MCF 10A (cell line): ENCODE results near the gene NME9. TPM values are rescaled to one million over a fixed set of nuclear protein-coding genes. Genes with fewer than 3 reads are reported as not detected.

ENCODE experiments used
- BruUV-seq: library from RNA; stranded (reverse); fragments of 400-500 nt; replicated peaks from 2 replicates; lab custom pipeline; 2021; lab: Mats Ljungman, UMichigan
- CTCF ChIA-PET: fragments of 300-600 bp; sonication (Branson Sonifier 250); formaldehyde crosslinking; extraction: SDS; loops from one replicate; lab custom pipeline; 2021; ENCODE audit warnings: antibody characterized with exemption, inconsistent platforms; lab: Yijun Ruan, JAX
- POLR2A ChIA-PET: fragments of 300-600, 350-650 bp; sonication (Branson Sonifier 250); formaldehyde crosslinking; extraction: SDS; loops from one replicate; lab custom pipeline; 2020; ENCODE audit warnings: antibody characterized with exemption, inconsistent platforms; lab: Yijun Ruan, JAX
- DNase-seq: peaks from one replicate; pipeline ENCODE4 v3.0.0-alpha.2; 2018; ENCODE audit not compliant: unreplicated experiment
- H3K27ac Mint-ChIP-seq: one replicate; pipeline ENCODE4 v1.8.0; 2022; ENCODE audit warnings: mild to moderate bottlenecking, low read depth, mixed read lengths; ENCODE audit not compliant: unreplicated experiment
- H3K27me3 Mint-ChIP-seq: one replicate; pipeline ENCODE4 v1.8.0; 2022; ENCODE audit warnings: mixed read lengths; ENCODE audit not compliant: insufficient read depth, unreplicated experiment
- H3K36me3 Mint-ChIP-seq: one replicate; pipeline ENCODE4 v1.8.0; 2022; ENCODE audit warnings: mild to moderate bottlenecking, moderate library complexity, mixed read lengths; ENCODE audit not compliant: insufficient read depth, unreplicated experiment
- H3K4me1 Mint-ChIP-seq: one replicate; pipeline ENCODE4 v1.8.0; 2022; ENCODE audit warnings: mixed read lengths; ENCODE audit not compliant: insufficient read depth, unreplicated experiment
- H3K4me3 Mint-ChIP-seq: one replicate; pipeline ENCODE4 v1.8.0; 2022; ENCODE audit warnings: mild to moderate bottlenecking, moderate library complexity, mixed read lengths; ENCODE audit not compliant: unreplicated experiment
- H3K9me3 Mint-ChIP-seq: one replicate; pipeline ENCODE4 v1.8.0; 2022; ENCODE audit warnings: mixed read lengths; ENCODE audit not compliant: unreplicated experiment
- CTCF ChIP-seq: fragments of 200-600 bp; IDR thresholded peaks from one replicate; pipeline ENCODE4 v1.8.0; 2022; ENCODE audit warnings: antibody characterized with exemption, mild to moderate bottlenecking; ENCODE audit not compliant: unreplicated experiment
- intact Hi-C: fragments of 100-400 bp; cut with micrococcal nuclease; formaldehyde crosslinking; loops from 2 replicates; pipeline ENCODE4 v1.14.1; 2022
- total RNA-seq: library from RNA; stranded (reverse); gene quantifications from 2 replicates; pipeline ENCODE4 v1.2.3, GENCODE V29; 2022

Gene NME9
- total RNA-seq, 1 experiment from 2014 or later = not detected

- no peak for TF ChIP-seq CTCF
- CTCF ChIA-PET = interaction anchor here (1.2 kb wide), 1 partner anchor 22 kb away, joined by 4 read pairs; no protein-coding TSS in a partner anchor
- peaks cover 37% of the 10 kb centered on the region for H3K36me3 Mint-ChIP-seq
- H3K4me1 Mint-ChIP-seq = peaks cover 5% of the 10 kb centered on the region
- H3K9me3 Mint-ChIP-seq = no peaks in the 10 kb centered on the region
- no peak overlapping the region for H3K4me3 Mint-ChIP-seq
- intact Hi-C loops = no loop called here
- no peak overlapping the region for H3K27ac Mint-ChIP-seq
- no TSS peak for BruUV-seq
- DNase-seq = no peak
- H3K27me3 Mint-ChIP-seq = no peaks in the 10 kb centered on the region
- POLR2A ChIA-PET = interaction anchor here (0.6 to 1.0 kb wide), 2 partner anchors 11 to 16 kb away, joined by 3 to 4 read pairs; no protein-coding TSS in a partner anchor
These were observed 46.8 kb downstream of the NME9 start for GRCh38 chr3:138282836-138283235.

- no peak overlapping the region for H3K4me3 Mint-ChIP-seq
- no TSS peak for BruUV-seq
- CTCF ChIA-PET = interaction anchor here (0.7 to 0.9 kb wide), 3 partner anchors 11 to 100 kb away, joined by 3 to 5 read pairs (median 3); no protein-coding TSS in a partner anchor
- intact Hi-C loops = no loop called here
- TF ChIP-seq CTCF = no peak
- H3K4me1 Mint-ChIP-seq = peaks cover 5% of the 10 kb centered on the region
- POLR2A ChIA-PET = interaction anchor here (0.8 to 1.2 kb wide), 2 partner anchors 13 to 19 kb away, joined by 3 read pairs; no protein-coding TSS in a partner anchor
- no peaks in the 10 kb centered on the region for H3K9me3 Mint-ChIP-seq
- no peak overlapping the region for H3K27ac Mint-ChIP-seq
- H3K27me3 Mint-ChIP-seq = no peaks in the 10 kb centered on the region
- H3K36me3 Mint-ChIP-seq = peaks cover 49% of the 10 kb centered on the region
- DNase-seq = no peak
These were observed 48.1 kb downstream of the NME9 start for GRCh38 chr3:138281561-138281960.

DNA sequence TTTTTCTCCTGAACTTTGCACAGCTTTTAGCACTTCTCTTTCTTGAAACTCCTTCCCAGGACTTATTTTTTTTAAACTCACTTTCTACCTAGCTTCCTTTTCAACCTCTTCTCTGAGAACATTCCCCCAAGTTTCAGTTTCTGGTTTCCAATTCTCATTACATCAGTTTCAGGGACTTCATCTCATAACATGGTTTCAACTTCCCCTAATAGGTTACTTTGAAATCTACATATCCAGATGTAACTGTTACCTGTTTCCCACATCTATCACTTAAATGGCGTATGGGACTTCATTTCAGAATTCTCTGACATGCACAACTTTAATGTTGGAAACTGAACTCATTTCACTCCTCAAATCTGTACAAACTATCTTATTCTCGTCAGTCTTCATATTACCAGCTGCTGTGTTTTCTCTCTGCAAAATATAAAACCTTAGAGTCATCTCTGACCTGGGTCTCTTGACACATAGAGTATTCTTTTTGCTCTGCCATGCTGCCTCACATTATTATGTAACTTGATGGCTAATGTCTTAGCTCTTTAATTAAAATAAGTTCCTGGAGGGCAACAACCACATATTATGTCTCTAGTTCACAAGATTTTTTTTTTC, 58.4 kb downstream of the NME9 start:
- no peaks in the 10 kb centered on the region for H3K9me3 Mint-ChIP-seq

More for the DNA sequence above, 58.4 kb downstream of the NME9 start:
- H3K27ac Mint-ChIP-seq = peak overlapping the region; percentile 37
- H3K36me3 Mint-ChIP-seq = peaks cover 81% of the 10 kb centered on the region
- POLR2A ChIA-PET = no interaction called here
- CTCF ChIA-PET = interaction anchor here (0.7 to 1.2 kb wide), 3 partner anchors 68 to 91 kb away, joined by 3 to 5 read pairs (median 4); no protein-coding TSS in a partner anchor
- no peak for TF ChIP-seq CTCF
- no peak for DNase-seq
- BruUV-seq = no TSS peak
- H3K27me3 Mint-ChIP-seq = no peaks in the 10 kb centered on the region
- intact Hi-C loops = loop anchor here (2.0 kb wide), 1 partner anchor 90 kb away; no protein-coding TSS in a partner anchor
- H3K4me3 Mint-ChIP-seq = no peak overlapping the region
- no peaks in the 10 kb centered on the region for H3K4me1 Mint-ChIP-seq
